SKM-1 treated with dmso at 0.1 percent for 144 hours (cell line): Measurements from ENCODE around the gene SNED1.
"Not testable (repeated sequence)": the region's sequence is repeated elsewhere in the genome, so short reads cannot be mapped to it uniquely, and the experiment has no call there.

Experiments
- DNase-seq: peaks from one replicate; lab custom pipeline; 2025; ENCODE audit not compliant: unreplicated experiment; lab: John Stamatoyannopoulos, UW

SNED1 gene

GRCh38 chr2:240972201-240972600, 26.2 kb upstream of the SNED1 start:
- no peak for DNase-seq

DNA sequence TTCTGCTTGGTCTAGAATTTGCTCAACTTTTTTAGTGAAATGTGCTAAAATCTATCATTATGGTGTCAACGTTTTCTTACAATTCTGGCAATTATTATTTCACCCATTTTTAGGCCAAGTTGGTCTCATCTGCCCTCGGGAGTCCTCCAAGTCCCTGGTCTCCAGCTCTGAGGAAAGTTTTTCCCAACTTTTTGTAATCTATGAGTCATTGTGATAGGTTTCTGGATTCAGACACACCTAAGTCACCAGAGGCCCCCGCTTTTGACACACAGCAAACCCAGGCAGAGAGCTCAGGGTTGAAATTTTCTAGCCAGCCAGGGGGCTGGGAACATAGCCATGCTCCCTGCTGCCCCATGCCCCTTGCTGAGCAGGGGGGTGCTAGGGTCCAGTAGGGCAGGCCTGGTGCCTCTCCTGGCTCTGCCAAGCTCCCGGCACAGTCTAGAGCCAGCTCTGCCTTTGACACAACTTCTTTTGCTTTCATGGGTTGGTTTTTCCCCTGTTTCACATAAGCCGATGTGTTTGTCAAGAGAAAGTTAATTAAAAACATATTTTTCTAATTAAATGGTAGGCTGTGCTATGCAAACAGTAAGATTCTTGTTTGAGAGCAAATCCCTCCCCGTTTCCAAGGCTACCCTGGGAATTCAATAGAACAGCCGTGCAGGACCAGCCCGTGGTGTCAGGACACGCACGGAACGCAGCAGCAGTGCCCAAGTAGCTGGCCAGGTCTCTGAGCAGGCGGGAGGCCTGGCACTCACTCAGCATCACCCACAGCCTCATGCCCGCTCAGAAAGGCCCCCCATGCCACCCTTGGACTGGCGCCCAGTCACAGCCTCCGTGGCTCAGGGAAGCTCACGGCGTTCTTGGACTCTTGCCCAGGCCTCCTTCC, 25.5 kb upstream of the SNED1 start:
- no peak for DNase-seq

DNA sequence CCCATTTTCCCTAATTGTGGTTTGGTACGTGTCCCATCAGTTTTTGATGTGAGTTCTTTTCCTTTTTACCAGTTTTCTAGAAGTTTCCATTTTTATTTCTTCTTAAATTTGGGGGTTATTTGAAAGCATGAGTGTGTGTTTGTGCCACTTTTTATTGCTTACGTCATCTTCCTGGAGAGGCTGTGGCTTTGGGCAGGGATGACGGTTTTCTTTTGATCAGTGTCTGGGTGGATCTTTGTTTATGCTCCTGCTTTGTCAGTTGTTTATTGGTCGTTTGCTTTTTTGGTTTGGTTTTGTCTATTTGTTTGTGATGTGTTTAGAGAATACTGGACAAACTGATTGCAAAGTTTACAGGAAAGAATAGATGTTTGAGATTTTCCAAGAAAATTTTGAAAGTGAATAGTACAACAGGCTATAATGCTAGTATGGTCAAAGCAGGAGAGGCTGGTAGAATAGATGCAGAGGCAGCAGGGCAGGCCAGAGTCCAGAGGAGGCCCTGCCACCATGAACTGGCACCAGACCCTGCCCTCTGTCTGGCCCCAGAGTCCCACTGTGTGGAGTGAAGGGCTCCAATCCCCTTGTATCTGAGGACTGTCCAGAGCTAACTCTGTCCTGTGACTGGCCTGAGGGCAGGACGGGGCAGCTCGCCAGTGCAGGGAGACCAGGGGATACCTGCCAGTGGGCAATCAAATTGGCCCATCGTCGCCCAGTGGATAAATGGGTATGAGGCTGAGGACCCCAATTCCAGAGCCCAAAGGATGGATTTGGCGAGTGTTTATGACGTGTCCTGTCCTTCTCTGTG, 23.4 kb upstream of the SNED1 start:
- DNase-seq = no peak

DNA sequence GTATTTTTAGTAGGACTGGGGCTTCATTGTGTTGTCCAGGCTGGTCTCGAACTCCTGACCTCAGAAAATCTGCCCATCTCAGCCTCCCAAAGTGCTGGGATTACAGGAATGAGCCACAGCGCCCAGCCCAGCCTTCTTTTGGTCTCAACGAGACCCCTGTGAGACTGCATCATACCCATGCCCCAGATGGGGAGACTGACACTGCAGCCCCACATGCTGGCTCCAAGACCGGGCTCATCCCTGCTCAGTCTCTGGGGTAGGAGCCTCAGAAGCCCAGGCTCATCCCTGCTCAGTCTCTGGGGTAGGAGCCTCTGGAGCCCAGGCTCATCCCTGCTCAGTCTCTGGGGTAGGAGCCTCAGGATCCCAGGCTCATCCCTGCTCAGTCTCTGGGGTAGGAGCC, 22.5 kb upstream of the SNED1 start:
- DNase-seq = not testable (repeated sequence)

DNA sequence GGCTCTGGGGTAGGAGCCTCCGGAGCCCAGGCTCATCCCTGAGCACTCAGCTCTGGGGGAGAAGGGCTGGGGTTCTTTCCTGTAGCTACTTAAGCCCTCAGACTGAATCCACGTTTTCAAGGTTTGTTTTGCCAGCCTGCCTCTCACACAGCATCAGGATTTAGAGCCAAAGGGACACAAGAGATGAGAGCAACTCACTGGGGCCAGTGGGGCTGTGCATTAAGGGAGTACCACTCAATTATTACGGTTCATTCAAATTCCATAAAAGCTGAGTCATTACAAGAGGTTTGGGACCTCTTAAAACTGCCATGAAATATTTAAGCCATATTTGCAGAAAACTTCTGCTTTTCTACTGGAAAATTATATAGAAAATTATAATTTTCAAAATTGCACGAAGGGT, 17.1 kb upstream of the SNED1 start:
- DNase-seq = no peak

DNA sequence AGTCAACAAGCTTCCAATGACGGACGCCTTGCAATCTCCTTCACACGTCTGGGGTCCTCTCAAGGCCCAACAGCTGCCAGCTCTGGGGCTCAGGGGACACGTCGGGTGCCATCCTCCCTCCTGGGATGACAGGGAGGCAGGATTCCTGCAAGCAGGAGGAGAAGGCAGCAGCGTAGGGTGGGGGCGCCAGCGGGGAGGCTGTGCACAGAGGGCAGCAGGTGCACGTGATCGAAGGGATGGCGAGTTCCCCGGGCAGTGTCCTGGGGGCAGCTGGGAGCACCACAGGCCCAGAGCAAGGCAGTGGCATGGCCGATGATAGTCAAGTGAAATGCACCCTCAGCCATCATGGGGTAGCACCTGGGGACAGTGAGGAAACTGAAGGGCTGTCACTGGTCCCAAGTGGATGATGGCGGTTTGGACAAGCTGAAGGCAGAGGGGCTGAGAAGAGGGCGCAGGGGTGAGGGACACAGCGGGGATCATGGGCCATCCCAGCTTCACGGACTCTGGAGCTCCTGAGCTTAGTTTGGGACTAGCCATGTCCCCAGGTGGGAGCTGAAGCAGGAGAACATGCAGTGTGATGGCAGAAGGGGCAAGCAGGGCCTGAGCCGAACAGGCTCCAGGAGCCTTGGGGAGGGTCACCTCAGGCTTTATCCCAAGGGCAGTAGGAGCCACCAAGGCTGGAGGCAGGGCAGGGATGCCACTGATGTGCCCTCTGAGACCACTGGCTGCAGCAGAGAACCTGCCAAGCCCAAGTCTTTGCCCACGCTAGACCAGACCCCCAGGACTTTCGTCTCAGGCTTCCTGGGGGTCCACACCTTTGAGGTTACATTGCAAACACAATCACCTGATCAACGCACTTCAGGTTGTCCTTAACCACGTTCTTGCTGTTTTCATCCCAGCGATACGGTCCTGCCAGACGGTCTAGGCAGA, 16.3 kb upstream of the SNED1 start:
- no peak for DNase-seq

- DNase-seq = no peak
Observed at GRCh38 chr2:240982821-240983281, 15.6 kb upstream of the SNED1 start.

DNA sequence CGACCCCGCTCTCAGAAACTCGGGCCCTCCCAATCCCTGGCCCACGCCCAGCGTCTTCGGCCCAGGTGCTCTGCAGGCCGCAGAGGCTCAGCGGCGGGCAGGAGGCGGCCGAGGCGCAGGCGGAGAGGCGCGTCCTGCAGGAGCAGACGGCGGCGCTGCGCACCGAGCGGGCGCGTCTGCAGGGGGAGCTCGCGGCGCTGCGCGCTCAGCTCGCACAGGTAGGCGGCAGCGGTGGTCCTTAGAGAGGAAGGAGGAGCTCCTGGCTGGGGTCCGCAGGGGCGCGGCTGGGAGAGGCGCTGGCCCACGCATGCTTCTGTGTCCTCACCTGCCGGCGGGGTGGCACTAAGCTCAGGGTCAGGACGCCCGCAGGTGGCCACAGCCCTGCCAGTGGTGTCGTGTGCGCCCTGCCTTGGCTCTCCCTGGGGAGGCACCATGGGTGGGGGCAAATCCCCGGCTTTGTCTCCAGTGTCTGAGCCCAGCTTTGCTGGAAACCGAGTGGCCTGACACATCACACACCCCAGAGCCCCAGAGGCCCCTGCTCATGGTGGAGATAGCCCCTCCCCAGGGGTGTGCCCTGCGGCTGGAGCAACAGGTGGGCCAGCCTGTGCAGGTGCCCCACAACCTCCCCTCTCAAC, 14.9 kb upstream of the SNED1 start:
- DNase-seq = no peak

GRCh38 chr2:240983996-240984498, 14.4 kb upstream of the SNED1 start:
- DNase-seq = no peak

DNA sequence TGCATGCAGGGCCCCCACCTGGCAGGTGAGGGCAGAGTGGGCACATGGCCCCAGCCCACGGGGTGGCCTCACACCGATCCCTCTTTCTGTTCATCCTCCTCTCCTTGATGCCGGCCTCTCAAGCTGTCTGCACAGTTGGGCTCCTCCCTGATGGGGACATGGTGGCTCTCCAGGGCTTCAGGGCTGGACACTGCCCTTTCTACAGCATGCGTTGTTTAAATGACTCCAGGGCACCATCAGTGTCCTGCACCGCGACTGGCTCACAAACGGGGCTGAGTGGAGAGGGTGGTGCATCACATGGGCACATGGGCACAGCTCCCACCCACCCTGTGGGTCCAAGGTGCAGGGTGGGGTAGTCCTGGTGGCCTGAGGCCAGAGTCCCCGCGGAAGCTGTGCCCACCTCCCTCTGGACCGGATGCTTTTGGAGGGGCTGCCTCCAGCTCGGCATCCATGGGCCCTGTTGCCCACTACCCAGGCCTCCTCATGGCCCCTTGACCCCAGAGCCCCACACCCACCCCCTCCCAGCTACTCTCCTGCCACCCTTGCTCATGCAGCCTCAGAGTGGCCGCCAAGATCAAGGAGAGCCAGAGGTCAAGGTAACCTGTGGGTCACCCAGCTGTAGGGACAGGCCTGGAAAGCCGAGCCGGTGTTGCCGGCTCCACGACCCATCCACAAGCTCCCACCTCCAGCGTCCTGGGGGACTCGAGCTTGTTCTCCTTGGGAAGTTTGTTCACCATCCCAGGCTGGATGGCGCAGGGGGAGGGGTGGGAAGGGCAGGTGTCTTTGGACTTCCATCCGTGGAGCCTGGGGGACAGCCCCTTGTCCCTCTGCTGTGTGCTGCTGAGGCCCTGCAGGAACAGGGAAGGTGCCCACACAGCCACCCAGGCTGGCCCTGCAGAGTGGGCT, 12.3 kb upstream of the SNED1 start:
- DNase-seq = no peak

GRCh38 chr2:240986787-240987411, 11.5 kb upstream of the SNED1 start:
- DNase-seq = no peak

DNA sequence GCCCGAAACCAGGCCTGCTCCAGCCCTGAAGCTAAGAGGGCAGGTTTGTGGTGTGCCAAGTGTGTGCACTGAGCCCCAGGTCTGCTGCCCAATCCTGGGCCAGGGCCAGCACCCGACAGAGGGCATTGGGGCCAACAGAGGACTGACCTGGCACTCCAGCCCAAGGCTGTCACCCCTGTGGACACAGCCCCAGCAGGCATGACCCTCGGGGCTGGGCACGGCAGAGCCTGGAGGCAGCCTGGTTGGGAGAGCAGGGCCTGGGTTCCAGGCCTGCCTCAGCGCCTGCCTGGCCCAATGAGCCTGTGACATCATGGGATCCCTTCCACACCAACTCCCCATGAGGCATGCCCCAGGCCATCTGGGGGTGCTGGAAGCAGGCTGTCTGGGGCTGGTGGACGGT, 10.8 kb upstream of the SNED1 start:
- no peak for DNase-seq

DNA sequence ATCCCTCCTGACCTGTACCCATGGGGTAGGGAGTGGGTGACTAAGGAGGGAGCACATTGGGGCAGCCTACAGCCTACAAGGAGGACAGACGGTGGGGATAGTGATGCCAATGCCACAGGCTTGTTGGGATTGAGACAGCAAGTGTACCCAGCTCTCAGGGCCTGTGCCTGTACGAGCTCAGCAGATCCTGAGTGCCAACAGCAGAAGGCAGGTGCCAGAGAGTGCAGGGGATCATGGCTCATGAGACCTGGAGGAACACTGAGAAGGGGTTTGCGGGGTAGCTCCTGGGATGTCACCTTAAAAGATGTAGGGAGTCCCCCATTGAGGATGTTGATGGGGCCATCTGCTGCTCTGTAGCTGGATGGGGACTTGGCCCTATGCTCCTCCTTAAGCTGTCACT, 10.3 kb upstream of the SNED1 start:
- no peak for DNase-seq

GRCh38 chr2:240988571-240989271, 9.7 kb upstream of the SNED1 start:
- DNase-seq = no peak

DNA sequence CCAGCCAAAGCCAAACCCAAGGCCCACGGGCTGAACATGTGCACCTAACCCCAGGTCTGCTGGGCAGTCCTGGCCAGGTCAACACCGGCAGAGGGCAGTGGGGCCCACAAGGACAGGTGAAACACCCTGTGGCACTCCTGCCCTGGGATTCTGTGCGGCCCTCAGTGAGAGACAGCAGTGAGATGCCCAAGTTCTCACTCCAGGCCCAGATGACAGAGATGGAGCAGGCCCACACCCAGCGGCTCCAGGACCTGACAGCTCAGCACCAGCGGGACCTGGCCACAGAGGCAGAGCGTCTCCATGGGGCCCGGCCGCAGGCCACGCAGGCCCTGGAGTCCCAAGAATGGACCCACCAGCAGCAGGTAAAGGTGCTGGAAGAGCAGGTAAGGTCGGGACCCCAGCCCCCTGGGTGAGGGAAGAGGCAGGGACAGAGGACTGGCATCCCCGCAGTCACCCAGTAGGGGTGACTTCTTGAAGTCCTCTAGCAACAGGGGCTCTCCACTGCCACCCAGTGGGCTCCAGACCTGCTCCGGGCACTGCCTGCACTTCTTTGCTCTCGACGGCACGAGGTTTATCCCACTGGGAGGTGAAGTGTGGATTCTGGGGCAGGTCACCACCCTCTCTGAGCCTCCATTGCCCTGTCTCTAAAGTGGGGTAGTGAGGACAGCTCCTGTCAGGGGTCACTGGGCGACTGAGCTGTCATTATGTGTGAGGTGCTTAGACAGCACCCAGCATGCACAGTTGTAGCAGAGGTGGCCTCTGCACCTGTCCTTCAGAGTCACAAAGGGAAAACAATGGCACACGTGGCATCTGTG, 8.8 kb upstream of the SNED1 start:
- DNase-seq = peak; percentile 23

DNA sequence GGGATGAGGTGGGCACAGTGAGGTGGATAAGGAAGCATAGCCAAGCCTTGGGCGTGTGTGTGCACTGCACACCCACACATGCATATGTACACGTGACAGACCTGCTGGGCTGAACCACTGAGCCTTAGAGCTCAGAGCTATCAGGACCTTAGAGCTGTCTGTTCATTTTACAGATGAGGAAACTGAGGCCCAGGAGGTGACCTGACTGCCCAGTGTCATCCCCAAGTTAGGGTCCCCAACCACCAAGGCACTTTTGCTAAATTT, 8.2 kb upstream of the SNED1 start:
- no peak for DNase-seq

DNA sequence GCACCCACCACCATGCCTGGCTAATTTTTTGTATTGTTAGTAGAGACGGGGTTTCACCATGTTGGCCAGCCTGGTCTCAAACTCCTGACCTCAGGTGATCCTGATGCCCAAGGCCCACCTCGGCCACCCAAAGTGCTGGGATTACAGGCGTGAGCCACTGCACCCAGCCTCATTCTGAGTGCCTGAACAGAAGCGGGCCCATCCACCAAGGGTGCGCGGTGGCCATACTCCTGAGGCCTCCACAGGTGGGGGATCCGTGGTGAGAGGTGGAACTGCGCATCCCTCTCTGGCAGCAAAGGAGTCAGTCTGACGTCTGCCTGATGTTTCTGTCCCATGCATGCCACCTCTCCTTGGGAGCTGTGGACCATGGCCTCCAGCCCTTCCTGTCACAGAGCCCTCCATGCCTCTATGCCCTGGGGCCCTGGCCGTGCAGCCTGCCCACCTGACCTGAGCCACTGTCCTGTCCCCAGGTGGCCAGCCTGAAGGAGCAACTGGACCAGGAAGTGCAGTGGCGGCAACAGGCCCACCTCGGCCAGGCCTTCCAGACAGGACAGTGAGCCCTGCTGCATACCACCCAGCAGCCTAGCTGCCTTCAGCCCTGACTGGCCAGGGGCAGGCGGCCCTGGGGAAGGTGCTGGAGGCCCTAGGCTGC, 7.6 kb upstream of the SNED1 start:
- no peak for DNase-seq
